Kasumi-1 (cell line): ENCODE data around the gene CNKSR2.
"Not testable (repeated sequence)": the region's sequence is repeated elsewhere in the genome, so short reads cannot be mapped to it uniquely, and the experiment has no call there.

ENCODE experiments used
- DNase-seq, 2 experiments: peaks; one replicate each; lab custom pipeline; 2025; lab: John Stamatoyannopoulos, UW

The CNKSR2 gene

DNA sequence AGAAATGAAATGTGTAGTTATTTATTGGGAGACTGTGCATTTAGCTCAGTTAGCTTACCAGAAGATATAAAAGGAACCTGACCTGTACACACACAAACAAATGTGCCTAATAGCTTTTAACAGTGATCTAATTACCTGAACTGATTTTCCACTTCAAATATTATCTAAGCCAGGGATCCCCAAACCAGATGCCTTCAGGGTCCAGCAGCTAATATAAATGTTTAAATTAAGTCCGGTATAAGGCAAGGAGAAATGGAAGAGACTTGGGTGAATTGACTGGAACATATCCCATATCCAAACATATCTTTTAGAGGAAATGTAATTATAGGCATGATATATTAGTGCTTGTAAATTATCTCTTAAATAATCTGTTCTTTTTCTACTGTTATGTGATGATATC lies 66.7 kb downstream of the CNKSR2 start:
- no peak for DNase-seq

DNA sequence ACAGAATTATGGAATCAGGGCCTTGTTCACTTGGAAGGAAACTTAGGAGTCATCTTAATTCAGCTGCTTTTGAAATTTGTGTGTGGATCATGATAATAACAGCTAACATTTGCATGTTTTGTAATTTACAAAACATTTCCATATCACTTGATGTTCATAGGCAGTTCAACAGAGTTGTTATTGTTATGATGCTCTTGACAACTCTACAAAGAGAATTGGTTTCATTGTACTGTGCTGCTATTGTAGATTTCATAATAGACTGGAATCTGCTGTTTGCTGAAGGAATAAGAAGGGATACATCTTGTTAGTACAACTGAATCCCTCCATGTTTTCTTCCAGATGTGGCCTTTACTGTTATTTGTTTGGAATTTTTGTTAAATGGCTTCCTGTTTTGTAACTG lies 83.5 kb downstream of the CNKSR2 start:
- no peak for DNase-seq

DNA sequence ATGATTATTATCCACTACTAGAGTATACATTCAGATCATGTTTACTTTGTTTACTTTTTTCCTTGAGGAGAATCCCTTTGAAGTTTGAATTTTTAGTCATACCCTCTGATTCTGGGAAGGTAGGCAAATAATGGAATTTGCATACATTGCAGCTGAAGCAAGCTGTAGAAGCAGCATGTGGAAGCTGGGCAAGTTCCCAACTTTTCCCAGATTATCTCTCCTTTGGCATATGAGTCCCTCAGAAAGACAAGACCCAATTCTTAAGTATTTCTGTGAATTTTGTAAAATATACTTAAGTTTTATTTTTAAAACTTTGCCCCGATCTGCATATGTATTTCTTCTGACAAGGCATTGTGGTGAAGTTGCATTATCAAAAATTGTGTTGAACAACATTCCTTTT lies 94.9 kb downstream of the CNKSR2 start:
- DNase-seq = no peak

DNA sequence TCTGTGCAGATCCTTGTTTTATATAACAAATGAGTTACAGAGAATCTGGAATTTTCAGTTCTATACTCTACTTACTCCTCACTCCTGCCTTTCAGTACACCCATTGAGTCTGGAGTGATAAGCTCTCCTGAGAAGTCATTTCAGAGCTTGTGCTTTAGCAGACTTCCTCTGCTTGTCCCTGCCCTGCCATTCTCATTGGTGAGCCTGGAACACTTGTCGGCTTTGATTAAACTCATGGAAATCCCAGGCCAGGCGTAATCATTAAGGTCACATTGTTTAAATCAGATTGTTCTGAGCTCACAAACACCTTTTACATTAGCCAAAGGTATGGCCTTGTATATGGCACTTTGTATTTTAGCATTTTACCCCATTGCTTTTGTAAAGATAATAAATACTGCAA lies 102.7 kb downstream of the CNKSR2 start:
- DNase-seq = no peak

DNA sequence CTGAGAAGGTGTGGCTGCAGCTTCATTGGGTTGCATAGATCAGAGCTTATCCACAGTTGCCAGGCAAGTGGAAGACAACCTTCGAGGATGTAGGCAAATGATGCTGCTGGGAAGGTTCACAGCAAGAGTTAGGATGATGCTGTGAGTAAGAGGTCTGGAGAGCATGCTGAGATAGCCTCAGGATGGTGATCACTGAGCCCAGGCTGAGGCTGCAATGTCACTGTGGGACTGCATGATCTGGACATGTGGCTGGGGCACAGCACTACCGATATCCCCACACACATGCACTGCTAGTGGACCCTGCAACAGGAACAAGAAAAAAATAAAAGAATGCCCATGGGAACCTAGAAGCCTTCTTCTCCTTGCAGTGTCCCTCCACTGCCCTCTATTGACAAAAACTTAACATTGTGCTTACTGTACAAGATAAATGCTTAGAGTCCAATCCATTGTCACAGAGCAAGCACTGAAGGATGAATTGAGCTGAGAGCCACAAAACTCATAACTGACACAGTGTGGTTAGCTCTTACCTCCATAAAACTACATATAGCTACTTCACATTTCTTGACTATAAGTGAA lies 105.6 kb downstream of the CNKSR2 start:
- peak; percentile 35 to 53 for DNase-seq

DNA sequence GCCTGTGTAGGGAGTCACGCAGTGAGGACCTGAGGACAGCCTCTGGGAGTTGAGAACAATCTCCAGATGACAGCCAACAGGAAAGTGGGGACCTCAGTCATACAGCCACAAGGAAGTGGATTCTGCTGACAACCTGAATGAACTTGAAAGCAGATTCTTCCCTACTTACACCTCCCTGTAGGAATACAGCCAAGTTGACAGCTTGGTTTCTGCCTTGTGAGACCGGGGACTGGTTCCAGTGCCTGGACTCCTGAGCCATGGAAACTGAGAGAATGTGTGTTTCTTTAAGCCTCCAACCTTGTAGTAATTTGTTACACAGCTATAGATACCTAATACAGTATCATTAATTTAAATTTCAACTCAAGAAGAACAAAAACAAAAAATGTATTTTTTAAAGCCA lies 107.5 kb downstream of the CNKSR2 start:
- no peak for DNase-seq

DNA sequence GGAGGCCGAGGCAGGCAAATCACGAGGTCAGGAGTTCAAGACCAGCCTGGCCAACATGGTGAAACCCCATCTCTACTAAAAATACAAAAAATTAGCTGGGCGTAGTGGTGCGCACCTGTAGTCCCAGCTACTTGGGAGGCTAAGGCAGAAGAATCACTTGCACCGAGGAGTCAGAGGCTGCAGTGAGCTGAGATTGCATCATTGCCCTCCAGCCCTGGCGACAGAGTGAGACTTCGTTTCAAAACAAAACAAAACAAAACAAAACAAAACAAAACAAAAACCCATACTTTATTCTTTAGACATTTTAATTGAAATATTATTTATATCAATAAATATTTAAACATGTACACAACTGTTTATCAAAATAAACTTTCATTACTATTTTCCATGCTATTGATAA lies 109.8 kb downstream of the CNKSR2 start:
- DNase-seq = not testable (repeated sequence)

DNA sequence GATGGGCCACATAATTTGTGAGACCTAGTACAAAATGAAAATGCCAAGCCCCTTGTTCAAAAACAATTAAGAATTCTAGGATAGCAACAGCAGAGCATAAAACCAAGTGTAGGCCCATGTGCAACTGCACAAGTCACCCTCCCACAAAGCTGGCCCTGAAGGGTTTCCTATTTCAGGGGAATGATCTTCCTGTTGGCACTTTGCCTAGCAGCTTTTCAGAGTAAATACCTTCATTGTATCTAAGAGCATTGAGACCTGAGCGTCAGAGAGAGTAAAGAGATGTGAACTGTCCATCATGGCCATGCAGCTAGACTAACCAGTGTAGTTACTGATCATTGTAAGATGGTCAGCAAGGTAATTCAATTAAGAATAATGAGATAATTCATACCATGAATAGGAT lies 113.6 kb downstream of the CNKSR2 start:
- peak; percentile 19 to 33 for DNase-seq

DNA sequence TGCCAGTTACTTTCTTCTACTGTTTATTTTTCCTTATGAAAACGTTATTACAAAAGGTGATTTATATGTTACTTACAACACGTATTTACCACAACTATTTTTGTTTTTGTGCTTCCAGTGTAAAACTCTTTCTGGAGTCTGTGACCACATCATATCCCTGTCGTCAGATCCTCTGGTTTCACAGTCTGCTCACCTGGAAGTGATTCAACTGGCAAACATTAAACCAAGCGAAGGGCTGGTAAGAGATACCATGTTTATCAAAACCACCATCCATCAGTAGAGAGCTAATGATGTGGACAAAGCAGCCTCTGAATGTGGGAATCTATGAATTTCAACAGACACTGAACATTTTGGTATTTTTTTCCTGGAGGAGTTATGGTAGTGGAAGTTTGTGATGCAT lies 116.1 kb downstream of the CNKSR2 start:
- DNase-seq = no peak

DNA sequence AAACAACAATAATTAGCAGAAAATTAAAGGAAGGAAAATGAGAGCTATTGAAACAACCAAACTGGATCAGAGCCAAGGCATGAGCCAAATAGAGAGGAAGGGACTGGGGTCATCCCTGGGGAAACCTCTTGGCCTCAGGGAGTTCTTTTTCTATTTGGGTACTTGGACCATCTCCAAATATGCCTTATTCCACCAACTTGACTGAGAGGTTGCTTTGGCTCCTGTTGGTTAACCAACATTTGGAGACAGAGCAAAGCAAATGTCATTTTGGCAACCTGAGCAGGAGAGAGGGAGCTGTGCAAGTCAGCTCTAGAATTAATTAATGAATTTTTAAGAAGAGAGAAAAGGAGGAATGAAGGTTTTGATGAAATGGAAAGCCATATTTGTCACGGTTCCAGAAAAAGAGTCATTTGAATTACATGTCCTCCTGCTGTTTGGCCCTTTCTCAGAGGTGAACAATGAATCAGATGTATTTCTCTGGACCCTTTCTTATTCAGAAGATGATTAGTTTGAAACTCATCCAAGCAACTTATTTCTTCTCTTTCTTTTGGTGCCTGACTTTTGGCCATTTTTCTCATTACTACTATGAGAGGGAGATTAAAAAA lies 119.1 kb downstream of the CNKSR2 start:
- DNase-seq = no peak

DNA sequence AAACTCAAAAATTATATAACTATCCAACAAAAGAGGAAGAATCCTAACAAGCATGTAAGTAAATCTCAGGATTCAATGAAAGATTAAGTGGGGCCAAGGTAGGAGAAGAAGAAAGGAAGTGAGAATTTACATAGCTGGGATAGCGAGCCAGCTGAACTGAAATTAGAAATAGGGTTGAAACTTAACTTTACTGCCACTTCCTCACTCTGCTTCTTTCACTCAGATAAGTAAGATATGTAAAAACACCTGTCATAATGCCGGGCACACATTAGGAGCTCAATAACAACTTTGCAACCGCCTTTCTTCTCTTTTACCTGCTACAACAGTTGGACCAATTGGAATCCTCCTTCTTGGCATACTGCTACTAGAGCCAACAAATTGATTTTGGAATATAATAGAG lies 129.4 kb downstream of the CNKSR2 start:
- DNase-seq = no peak

DNA sequence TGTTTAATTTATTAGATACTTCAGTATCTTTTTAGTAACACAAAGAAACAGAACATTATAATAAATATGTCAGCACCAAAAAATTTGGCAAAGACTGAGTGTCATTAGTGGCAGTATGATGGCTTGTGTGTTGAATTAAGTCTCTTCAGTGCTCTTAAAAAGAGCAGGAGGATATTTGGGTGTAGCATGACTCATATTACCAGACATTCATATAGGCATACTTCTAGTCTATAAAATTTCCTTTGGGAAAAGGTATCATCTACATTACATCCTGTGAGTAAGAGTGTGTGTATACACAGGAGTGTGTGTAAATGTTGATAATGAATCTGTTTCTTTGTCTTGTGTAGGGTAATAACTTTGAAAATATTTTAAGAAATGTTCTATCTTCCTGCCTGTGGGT lies 135.7 kb downstream of the CNKSR2 start:
- DNase-seq = no peak

DNA sequence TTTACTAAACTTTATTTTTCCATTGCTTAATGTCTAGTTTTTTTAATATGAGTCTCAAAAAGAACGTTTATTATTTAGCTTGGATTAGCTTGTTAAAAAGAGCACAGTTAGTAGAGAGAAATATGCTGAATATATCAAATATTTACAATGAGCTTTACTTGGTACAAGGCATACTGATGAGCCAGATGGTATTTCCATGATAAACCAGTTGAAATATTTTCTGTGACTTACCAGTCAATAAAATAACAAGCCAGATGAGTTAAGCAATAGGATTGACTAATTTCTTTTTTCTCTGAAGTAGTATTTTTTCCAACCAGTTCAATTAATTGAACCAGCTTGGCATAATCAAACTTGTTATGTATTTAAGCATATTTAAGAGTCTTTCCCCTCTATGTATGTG lies 149.8 kb downstream of the CNKSR2 start:
- no peak for DNase-seq

DNA sequence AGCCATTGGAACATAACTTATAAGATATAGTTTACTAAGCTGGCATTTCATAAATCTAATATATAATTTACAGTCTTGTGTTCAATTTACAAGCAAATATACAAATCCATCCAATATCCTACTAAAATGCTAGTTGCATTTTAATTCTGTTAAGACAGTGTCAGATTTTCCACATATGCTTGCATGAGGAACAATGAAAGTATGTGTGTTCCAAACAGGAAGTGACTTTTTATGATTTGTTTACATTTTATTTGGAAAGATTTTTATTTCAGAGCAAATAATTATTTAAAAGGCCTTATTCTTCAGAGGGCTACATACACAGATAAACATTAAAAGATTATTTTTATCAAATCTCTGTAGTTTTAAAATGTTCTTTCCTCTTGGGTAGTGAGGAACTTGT lies 153.9 kb downstream of the CNKSR2 start:
- DNase-seq = no peak

DNA sequence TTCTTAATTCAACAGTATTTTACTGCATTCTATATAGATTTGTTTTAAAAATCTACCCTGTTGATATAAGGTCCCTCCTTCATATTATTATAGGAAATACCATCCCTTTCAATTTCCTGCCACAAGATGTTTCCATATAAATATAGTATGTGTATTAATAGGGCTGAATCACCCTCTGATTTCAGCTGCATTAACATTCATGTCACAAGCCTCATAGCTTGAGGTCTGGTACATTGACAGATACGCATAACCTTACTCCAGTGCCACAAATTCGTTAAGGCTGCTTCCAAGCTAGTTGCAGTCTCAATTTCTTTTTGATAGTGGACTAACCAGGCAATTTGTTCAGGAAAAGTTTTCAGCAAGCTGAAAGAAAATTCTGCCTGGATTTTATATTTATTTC lies 155.6 kb downstream of the CNKSR2 start:
- no peak for DNase-seq

DNA sequence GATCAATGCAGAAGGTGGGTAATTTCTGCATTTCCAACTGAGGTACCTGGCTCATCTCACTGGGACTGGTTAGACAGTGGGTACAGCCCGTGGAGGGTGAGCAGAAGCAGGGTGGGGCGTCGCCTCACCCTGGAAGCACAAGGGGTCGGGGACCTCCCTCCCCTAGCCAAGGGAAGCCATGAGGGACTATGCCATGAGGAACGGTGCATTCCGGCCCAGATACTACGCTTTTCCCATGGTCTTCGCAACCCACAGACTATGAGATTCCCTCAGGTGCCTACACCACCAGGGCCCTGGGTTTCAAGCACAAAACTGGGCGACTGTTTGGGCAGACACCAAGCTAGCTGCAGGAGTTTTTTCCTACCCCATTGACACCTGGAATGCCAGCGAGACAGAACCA lies 170.4 kb downstream of the CNKSR2 start:
- not testable (repeated sequence) for DNase-seq

DNA sequence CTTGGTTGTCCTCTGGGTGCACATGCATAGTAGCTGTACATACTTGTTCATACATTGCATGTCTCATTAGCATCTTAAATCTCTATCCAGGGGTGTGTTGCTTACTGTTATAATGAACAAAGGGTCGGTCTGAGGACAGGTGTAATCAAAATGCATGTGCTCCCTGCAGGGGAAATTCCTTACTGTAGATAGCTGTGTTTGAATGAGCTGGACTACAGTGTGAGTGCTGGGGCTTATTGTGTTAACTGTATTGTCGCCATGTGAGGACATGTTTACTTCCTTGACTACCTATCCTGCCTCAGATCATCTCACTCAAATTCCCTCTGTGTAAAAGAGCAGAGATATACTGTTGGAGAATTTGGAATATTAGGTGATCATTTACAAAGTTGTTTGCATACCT lies 185.2 kb downstream of the CNKSR2 start:
- no peak for DNase-seq

DNA sequence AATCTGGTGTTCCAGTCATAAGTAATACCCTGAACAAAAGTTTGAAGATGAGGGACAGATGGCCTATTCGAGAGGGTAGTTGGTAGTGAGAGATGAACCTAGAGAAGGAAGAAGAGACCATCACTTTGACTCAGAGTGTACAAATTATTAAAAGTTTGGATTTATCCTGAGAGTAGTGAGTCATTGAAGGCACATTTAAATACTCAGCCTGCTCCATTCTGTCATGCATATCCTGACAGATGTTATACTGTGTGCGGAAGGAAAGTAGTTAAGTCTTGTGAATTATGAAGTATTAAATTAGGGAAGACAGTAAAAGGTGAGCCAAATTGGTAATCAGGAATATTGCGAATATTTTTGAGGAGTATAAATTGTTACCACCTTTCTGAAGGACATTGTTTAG lies 190.8 kb downstream of the CNKSR2 start:
- DNase-seq = no peak

DNA sequence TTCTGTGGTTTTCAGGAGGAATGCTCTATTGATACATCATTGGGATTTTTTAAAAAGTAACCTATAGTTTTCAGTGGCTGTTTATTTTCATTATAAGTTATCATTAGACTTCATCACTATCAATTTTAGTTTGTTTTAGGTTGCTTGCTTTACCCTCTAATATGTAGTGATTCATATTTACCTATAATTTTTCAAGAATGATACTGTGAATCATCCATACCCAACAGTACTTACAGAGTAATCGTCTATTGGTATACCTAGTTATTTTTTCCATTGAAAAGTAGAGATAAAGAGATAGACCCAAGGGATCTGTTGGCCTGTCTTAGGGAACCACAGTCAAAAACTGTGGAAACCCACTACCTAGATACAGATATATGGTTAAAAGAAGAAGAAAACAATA lies 200.6 kb downstream of the CNKSR2 start:
- DNase-seq = no peak

DNA sequence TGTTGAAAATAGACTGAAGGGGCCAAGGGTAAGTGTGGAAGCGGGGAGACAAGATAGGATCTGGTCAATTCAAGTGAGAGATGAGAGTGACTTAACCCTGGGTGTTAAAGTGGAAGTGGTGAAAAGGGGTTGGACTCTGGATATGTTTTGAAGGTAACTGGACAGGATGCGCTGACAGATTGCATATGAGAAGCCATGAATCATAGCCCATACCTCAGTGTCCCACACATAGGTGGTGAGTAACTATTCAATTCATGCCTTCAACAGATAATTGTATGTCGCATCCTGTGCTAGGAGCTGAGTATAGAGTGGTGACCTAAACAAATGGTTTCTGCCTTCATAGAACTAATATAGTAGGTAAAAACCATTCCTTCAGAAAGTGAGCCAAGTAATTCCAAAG lies 207.3 kb downstream of the CNKSR2 start:
- no peak for DNase-seq

DNA sequence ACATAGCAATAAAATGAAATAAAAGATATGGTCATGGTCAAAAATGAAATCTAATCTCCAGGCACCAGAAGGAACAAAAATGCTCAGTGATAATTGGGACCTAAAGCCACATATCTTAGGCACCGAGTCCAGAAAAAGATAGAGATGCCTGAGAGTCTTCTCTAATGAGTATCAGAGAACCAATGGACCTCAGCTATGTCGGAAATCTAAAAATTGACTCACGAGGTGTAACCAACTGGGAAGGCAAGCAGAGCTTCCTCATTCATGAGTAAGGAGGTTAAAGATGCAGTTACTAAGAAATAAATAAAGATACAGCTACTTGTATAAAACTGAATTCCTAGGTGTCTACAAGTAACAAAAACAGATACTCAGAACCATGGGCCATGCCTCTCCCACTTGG lies 211.8 kb downstream of the CNKSR2 start:
- DNase-seq = no peak

DNA sequence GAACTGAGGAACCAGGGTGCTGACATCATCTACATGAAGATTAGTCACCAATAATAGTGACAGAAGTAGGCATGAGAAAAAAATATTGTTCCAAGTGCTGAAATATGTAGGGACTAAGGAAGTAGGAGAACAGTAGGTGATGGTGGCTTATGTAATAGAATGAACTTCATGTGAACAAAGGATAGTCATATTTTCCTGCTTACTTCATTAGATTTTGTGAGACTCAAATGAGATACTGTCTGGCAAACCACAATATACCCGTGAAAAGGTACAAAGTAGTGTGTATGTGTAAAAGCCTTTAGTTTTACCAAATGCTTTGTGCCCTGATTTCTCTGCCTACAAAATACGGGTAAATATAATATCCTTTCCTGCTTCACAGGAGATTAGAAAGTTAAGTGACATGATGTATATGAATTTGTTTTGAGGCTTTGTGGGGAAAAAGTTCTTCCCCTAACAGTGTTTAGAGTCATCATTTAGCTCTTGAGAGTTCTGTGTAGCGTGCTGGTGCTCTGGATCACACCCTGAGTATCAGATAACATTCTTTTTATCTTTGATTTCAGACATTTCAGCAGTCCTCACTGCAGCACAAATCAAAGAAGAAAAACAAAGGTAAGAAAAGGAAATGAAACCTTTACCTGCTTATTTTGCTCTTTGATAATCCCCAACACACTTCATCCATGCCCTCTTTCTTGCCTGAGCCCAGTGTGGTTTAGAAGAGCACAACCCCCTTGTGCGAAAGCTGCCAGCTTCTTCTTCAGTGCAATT lies 216.0 kb downstream of the CNKSR2 start:
- DNase-seq = no peak

DNA sequence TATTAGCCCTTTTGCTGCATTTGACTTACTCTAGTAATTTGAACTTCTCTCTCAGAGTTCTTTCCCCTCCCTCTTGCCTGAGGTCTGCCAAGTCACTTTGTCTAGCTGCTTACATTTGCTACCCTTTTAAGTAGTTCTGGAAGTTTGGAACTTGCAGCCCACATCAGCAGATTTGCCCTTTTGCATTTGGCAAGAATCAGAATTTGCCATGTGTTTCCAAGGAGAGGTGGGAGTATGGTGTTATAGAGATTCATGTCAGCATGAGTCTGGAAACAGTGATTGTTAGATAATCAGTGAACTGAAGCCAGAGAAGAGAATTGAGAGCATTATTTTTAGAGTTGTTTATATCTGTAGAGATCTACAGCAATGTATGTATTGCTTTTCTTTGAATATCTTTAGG lies 231.8 kb downstream of the CNKSR2 start:
- no peak for DNase-seq

DNA sequence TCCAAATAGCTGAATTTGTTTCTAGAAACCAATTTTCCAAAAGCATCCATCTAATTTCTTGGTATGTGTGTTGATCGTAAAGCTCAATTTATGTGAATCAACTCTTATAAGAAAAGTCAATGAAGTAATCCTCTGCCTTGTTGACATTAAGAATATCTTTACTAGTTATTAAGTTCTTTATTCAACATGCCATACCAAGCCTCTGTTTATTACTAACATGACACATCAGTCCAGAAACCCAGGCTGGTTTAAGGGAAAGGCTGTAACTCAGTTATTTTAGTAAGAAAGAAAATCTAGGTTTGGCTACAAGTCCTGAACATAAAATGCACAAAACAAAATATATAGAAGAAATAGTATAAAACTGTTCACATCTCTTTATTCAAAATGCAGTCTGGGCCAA lies 235.9 kb downstream of the CNKSR2 start:
- DNase-seq = no peak
